Melanocyte of skin (primary cell): Measurements from ENCODE around the gene BIRC5. TPM values are rescaled to one million over a fixed set of nuclear protein-coding genes. Genes with fewer than 3 reads are reported as not detected.

Experiments
- small RNA-seq, 2 donors: library from RNA; depleted of rRNA; stranded (forward); fragments of <200 nt; gene quantifications; one replicate each; pipeline ENCODE3, GENCODE V24; 2012
- total RNA-seq, 2 donors: library from RNA; depleted of rRNA; stranded (reverse); fragments of >200 nt; gene quantifications; 2 replicates each; pipeline ENCODE4 v1.2.3, GENCODE V29; 2012

Gene BIRC5
- total RNA-seq = 10 to 100 TPM; 50.6 to 85.3 TPM

GRCh38 chr17:78214016-78214705 lies at the start of gene BIRC5:
Gene BIRC5, plus strand, starts transcription at chr17:78214253. Its CDS starts 64 bp downstream, at chr17:78214317.

GRCh38 chr17:78168242-78168902 lies 45.7 kb upstream of the BIRC5 start, which contains the start of gene SYNGR2:
Gene SYNGR2, plus strand, starts transcription at chr17:78168581. Its CDS starts 36 bp downstream, at chr17:78168617.

GRCh38 chr17:78186692-78187595 lies 27.1 kb upstream of the BIRC5 start, which contains the start of the genes AFMID and TK1:
Gene AFMID, plus strand, starts transcription at chr17:78187362. Its CDS starts 9 bp downstream, at chr17:78187371.
Gene TK1, minus strand, starts transcription at chr17:78187052. Its CDS starts 58 bp downstream, at chr17:78186994.

DNA sequence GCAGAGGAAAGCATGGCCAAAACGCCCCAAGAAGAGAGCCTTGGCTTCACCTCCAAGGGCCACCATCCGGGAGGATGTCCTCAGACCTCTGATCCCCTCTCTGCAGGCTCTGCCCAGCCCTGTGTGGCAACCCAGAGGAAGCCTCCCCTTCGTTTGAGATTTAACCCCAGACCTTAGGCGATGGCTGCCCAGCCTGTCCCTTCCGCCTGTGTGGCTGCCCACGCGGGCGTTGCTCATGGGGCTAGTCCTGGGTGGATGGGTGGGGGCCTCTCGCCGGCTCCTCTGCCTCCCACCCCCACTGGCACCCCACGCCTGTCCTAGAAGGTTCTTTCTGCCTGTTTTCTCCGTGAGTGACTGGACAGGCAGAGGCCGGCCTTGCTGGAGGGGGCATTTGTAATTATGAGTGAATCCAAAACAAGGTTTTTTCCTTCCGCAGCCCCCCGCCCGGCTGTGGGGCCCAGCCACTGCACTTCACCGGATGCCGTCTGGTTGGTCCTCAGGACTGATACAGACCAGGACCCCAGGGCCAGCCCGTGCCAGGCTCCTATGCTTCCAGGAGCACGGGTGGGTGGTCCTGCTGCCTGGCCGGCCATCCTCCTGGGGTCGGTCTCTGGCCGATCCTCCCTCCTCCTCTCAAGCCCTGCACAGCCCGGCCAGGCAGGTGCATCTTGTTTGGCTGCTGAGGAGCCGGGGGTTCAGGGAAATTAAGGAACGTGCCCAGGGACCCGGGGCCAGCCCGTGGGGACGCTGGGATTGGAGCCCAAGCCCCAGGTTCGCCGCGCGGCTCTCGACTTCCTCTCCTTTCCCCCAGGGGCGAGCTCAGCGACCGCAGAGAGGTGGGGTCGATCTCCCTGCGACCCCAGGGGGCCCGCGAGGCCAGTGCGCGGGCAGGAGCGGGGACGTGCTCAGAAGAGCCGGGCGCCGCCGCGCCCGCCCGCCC lies 17.2 kb downstream of the BIRC5 start, which contains the start of gene TMEM235:
Gene TMEM235 (plus strand): TSS at position 636 of the 940 bp plus-strand sequence. CDS start 393 bp downstream, outside the sequence.

Small RNAs within 50 kb of the gene (small RNA-seq; reads per million reads assigned to genes)
- gene AC087645.1 = 0 reads per million in 2 donors

Other genes starting within 250 kb of the BIRC5 start
- 10 to 100 TPM; 28.9 to 93.9 TPM for gene TMC6, start 85.5 kb upstream of the BIRC5 start, total RNA-seq
- 1 to 10 TPM in 1 of 2 donors, under 1 TPM in 1; 0.34 to 1.3 TPM for gene TMC8, start 83.5 kb upstream of the BIRC5 start, total RNA-seq
- not detected for gene C17orf99, start 67.9 kb upstream of the BIRC5 start, total RNA-seq
- 10 to 100 TPM in 1 of 2 donors, 1 to 10 TPM in 1; 8.3 to 10.3 TPM for gene SYNGR2, start 45.7 kb upstream of the BIRC5 start, total RNA-seq
- gene TK1, start 27.2 kb upstream of the BIRC5 start, total RNA-seq = 100 to 1,000 TPM in 1 of 2 donors, 10 to 100 TPM in 1; 70.5 to 131 TPM
- gene AFMID, start 26.9 kb upstream of the BIRC5 start, total RNA-seq = 10 to 100 TPM in 1 of 2 donors, 1 to 10 TPM in 1; 8.3 to 22.6 TPM
- gene TMEM235, start 17.4 kb downstream of the BIRC5 start, total RNA-seq = not detected
- 10 to 100 TPM; 22.0 to 24.4 TPM for gene SOCS3, start 145.8 kb downstream of the BIRC5 start, total RNA-seq
- 10 to 100 TPM; 27.9 to 42.6 TPM for gene PGS1, start 164.4 kb downstream of the BIRC5 start, total RNA-seq